ENCODE results near the gene KLHL2.
"Not testable (repeated sequence)": the region's sequence is repeated elsewhere in the genome, so short reads cannot be mapped to it uniquely, and the experiment has no call there.

KLHL2 gene

GRCh38 chr4:165234766-165235165, 27.4 kb downstream of the KLHL2 start:
- DNase-seq (ENCODE audit: extremely low read depth, insufficient read length) = no peak
- no peak for TF ChIP-seq CTCF (IDR thresholded peaks at IDR 0.05; ENCODE audit: insufficient read depth, low read length, poor library complexity, severe bottlenecking)
- Histone ChIP-seq H3K27me3 (replicated peaks; ENCODE audit: control insufficient read depth, insufficient read depth, low read length) (no peaks in the 10 kb centered on the region), H3K36me3 (ENCODE audit: control insufficient read depth, insufficient read depth, low read length) (no peaks in the 10 kb centered on the region), H3K4me3 (replicated peaks; ENCODE audit: low read depth, low read length) (no peak overlapping the region)

GRCh38 chr4:165236852-165237251, 29.5 kb downstream of the KLHL2 start:
- not testable (repeated sequence) for H3K4me3 ChIP-seq (replicated peaks; ENCODE audit: low read depth, low read length); DNase-seq (ENCODE audit: extremely low read depth, insufficient read length); H3K36me3 ChIP-seq (ENCODE audit: control insufficient read depth, insufficient read depth, low read length); H3K27me3 ChIP-seq (replicated peaks; ENCODE audit: control insufficient read depth, insufficient read depth, low read length)

- H3K27me3 ChIP-seq (replicated peaks; ENCODE audit: control insufficient read depth, insufficient read depth, low read length); DNase-seq (ENCODE audit: extremely low read depth, insufficient read length); H3K36me3 ChIP-seq (ENCODE audit: control insufficient read depth, insufficient read depth, low read length); H3K4me3 ChIP-seq (replicated peaks; ENCODE audit: low read depth, low read length): not testable (repeated sequence)
Observed at GRCh38 chr4:165238041-165238640, 30.8 kb downstream of the KLHL2 start.

GRCh38 chr4:165240761-165241160, 33.4 kb downstream of the KLHL2 start:
- H3K4me3 ChIP-seq (replicated peaks; ENCODE audit: low read depth, low read length); H3K27me3 ChIP-seq (replicated peaks; ENCODE audit: control insufficient read depth, insufficient read depth, low read length); H3K36me3 ChIP-seq (ENCODE audit: control insufficient read depth, insufficient read depth, low read length); DNase-seq (ENCODE audit: extremely low read depth, insufficient read length): not testable (repeated sequence)

- not testable (repeated sequence) for H3K4me3 ChIP-seq (replicated peaks; ENCODE audit: low read depth, low read length); DNase-seq (ENCODE audit: extremely low read depth, insufficient read length); H3K36me3 ChIP-seq (ENCODE audit: control insufficient read depth, insufficient read depth, low read length); H3K27me3 ChIP-seq (replicated peaks; ENCODE audit: control insufficient read depth, insufficient read depth, low read length)
Observed at GRCh38 chr4:165244148-165244547, 36.8 kb downstream of the KLHL2 start.

- not testable (repeated sequence) for DNase-seq (ENCODE audit: extremely low read depth, insufficient read length); H3K27me3 ChIP-seq (replicated peaks; ENCODE audit: control insufficient read depth, insufficient read depth, low read length); H3K36me3 ChIP-seq (ENCODE audit: control insufficient read depth, insufficient read depth, low read length)
Observed at GRCh38 chr4:165244587-165245186, 37.3 kb downstream of the KLHL2 start.

GRCh38 chr4:165248102-165248501, 40.7 kb downstream of the KLHL2 start:
- H3K27me3 ChIP-seq (replicated peaks; ENCODE audit: control insufficient read depth, insufficient read depth, low read length) = no peaks in the 10 kb centered on the region
- H3K36me3 ChIP-seq (ENCODE audit: control insufficient read depth, insufficient read depth, low read length) = no peaks in the 10 kb centered on the region
- no peak overlapping the region for H3K4me3 ChIP-seq (replicated peaks; ENCODE audit: low read depth, low read length)
- no peak for DNase-seq (ENCODE audit: extremely low read depth, insufficient read length)
- TF ChIP-seq CTCF (IDR thresholded peaks at IDR 0.05; ENCODE audit: insufficient read depth, low read length, poor library complexity, severe bottlenecking) = no peak

More at GRCh38 chr4:165244587-165245186, 37.3 kb downstream of the KLHL2 start:
- H3K4me3 ChIP-seq (replicated peaks; ENCODE audit: low read depth, low read length) = not testable (repeated sequence)

- not testable (repeated sequence) for H3K27me3 ChIP-seq (replicated peaks; ENCODE audit: control insufficient read depth, insufficient read depth, low read length); H3K36me3 ChIP-seq (ENCODE audit: control insufficient read depth, insufficient read depth, low read length); DNase-seq (ENCODE audit: extremely low read depth, insufficient read length); H3K4me3 ChIP-seq (replicated peaks; ENCODE audit: low read depth, low read length)
Observed at GRCh38 chr4:165248904-165249303, 41.5 kb downstream of the KLHL2 start.

- not testable (repeated sequence) for DNase-seq (ENCODE audit: extremely low read depth, insufficient read length); H3K4me3 ChIP-seq (replicated peaks; ENCODE audit: low read depth, low read length); H3K27me3 ChIP-seq (replicated peaks; ENCODE audit: control insufficient read depth, insufficient read depth, low read length); H3K36me3 ChIP-seq (ENCODE audit: control insufficient read depth, insufficient read depth, low read length)
Observed at GRCh38 chr4:165254771-165255170, 47.4 kb downstream of the KLHL2 start.

- not testable (repeated sequence) for H3K4me3 ChIP-seq (replicated peaks; ENCODE audit: low read depth, low read length); H3K36me3 ChIP-seq (ENCODE audit: control insufficient read depth, insufficient read depth, low read length); H3K27me3 ChIP-seq (replicated peaks; ENCODE audit: control insufficient read depth, insufficient read depth, low read length); DNase-seq (ENCODE audit: extremely low read depth, insufficient read length)
Observed at GRCh38 chr4:165255439-165255838, 48.1 kb downstream of the KLHL2 start.

- not testable (repeated sequence) for H3K4me3 ChIP-seq (replicated peaks; ENCODE audit: low read depth, low read length); H3K36me3 ChIP-seq (ENCODE audit: control insufficient read depth, insufficient read depth, low read length); H3K27me3 ChIP-seq (replicated peaks; ENCODE audit: control insufficient read depth, insufficient read depth, low read length); DNase-seq (ENCODE audit: extremely low read depth, insufficient read length)
Observed at GRCh38 chr4:165256074-165256659, 48.8 kb downstream of the KLHL2 start.

GRCh38 chr4:165259776-165260175, 52.4 kb downstream of the KLHL2 start:
- not testable (repeated sequence) for DNase-seq (ENCODE audit: extremely low read depth, insufficient read length); H3K4me3 ChIP-seq (replicated peaks; ENCODE audit: low read depth, low read length); H3K36me3 ChIP-seq (ENCODE audit: control insufficient read depth, insufficient read depth, low read length); H3K27me3 ChIP-seq (replicated peaks; ENCODE audit: control insufficient read depth, insufficient read depth, low read length)
